ENCODE measurements around the gene RRP1B. TPM values are rescaled to one million over a fixed set of nuclear protein-coding genes. Genes with fewer than 3 reads are reported as not detected.

The RRP1B gene
- total RNA-seq, 1 experiment from 2014 or later, result 44.2 TPM

DNA sequence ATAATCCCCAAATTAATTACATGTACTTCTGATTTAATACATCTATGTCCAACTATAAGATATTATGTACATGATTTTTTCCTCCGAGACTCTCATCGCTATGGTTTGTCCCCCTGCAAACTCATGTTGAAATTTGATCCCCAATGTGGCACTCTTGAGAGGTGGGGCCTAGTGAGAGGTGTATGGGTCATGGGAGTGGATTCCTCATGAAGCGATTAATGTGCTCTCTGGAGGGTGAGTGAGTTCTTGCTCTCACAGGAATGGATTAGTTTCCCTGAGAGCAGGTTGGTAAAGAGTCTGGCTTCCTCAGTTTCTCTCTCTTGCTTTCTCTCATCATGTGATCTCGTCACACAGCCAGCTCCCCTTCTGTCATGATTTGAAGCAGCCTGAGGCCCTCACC lies 16.2 kb upstream of the RRP1B start:
- POLR2A ChIA-PET (ENCODE audit: unreplicated experiment), result no interaction called here
- H3K9me3 ChIP-seq (ENCODE audit: low read length), result no peaks in the 10 kb centered on the region
- intact Hi-C loops (cut with micrococcal nuclease), result loop anchor here (10.0 kb wide), 1 partner anchor 328 kb away; no protein-coding TSS in a partner anchor
- no peak overlapping the region for H3K9ac ChIP-seq (ENCODE audit: low read length)
- H3K79me2 ChIP-seq (ENCODE audit: low read length), result no peaks in the 10 kb centered on the region
- no peak overlapping the region for H3K4me2 ChIP-seq (ENCODE audit: low read length)
- no peak overlapping the region for H3K4me3 ChIP-seq (ENCODE audit: low read length)
- peaks cover 5% of the 10 kb centered on the region for H3F3A ChIP-seq (ENCODE audit: low read length, unreplicated experiment)
- no peaks in the 10 kb centered on the region for H3K9me2 ChIP-seq (replicated peaks; ENCODE audit: low read length)
- BruUV-seq (replicated peaks), result no TSS peak
- no peak overlapping the region for H2AFZ ChIP-seq (ENCODE audit: low read length)
- no peaks in the 10 kb centered on the region for H3K27me3 ChIP-seq (ENCODE audit: low read length)
- no peak overlapping the region for H3K27ac ChIP-seq (ENCODE audit: low read length)
- ATAC-seq (no peak), DNase-seq (no peak)
- H4K20me1 ChIP-seq (ENCODE audit: low read length), result no peaks in the 10 kb centered on the region
- CTCF ChIA-PET, result no interaction called here
- H3K36me3 ChIP-seq (ENCODE audit: low read depth, low read length), result no peaks in the 10 kb centered on the region
- no peak for TF ChIP-seq EZH2 (IDR thresholded peaks at IDR 0.05; ENCODE audit: low read length, unreplicated experiment)
- peaks cover 32% of the 10 kb centered on the region for H3K4me1 ChIP-seq (ENCODE audit: insufficient read depth, low read length)

DNA sequence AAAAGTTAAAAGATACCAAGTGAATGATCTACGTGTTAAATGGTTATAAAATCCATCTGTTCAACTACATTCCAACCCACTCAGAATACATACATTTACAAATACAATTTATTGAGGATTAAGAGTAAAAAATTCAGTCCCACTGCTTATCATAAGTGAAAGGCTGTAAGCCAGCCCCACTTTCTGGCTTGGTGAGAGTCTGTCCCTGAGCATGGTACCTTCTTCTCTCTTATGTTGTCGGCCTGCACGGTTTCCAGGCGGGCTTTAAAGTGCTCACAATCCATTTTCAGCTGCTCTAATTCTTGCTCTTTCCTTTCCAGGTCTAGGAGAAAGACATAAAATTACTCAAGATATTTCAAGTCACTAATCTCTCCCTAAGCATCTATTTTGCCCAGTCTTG lies 15.3 kb upstream of the RRP1B start:
- POLR2A ChIA-PET (ENCODE audit: unreplicated experiment), result no interaction called here
- Histone ChIP-seq H3K9ac (ENCODE audit: low read length) (peak overlapping the region; percentile 42), H3F3A (ENCODE audit: low read length, unreplicated experiment) (peaks cover 5% of the 10 kb centered on the region), H3K4me3 (ENCODE audit: low read length) (no peak overlapping the region), H3K9me2 (replicated peaks; ENCODE audit: low read length) (no peaks in the 10 kb centered on the region), H3K79me2 (ENCODE audit: low read length) (no peaks in the 10 kb centered on the region), H4K20me1 (ENCODE audit: low read length) (no peaks in the 10 kb centered on the region), H3K4me2 (ENCODE audit: low read length) (peak overlapping the region; percentile 73), H3K4me1 (ENCODE audit: insufficient read depth, low read length) (peaks cover 32% of the 10 kb centered on the region), H3K36me3 (ENCODE audit: low read depth, low read length) (no peaks in the 10 kb centered on the region), H3K27ac (ENCODE audit: low read length) (peak overlapping the region; percentile 68), H3K27me3 (ENCODE audit: low read length) (no peaks in the 10 kb centered on the region), H3K9me3 (ENCODE audit: low read length) (no peaks in the 10 kb centered on the region), H2AFZ (ENCODE audit: low read length) (peak overlapping the region; percentile 29)
- BruUV-seq (replicated peaks), result no TSS peak
- ATAC-seq (no peak), DNase-seq (no peak)
- CTCF ChIA-PET, result interaction anchor here (0.7 to 1.5 kb wide), 2 partner anchors 25 to 33 kb away, joined by 4 to 7 read pairs; no protein-coding TSS in a partner anchor
- TF ChIP-seq EZH2phosphoT487 (IDR thresholded peaks at IDR 0.05; ENCODE audit: borderline replicate concordance, low read length) (no peak), EZH2 (IDR thresholded peaks at IDR 0.05; ENCODE audit: low read length, unreplicated experiment) (no peak)
- TF ChIP-seq, protein P1, sequence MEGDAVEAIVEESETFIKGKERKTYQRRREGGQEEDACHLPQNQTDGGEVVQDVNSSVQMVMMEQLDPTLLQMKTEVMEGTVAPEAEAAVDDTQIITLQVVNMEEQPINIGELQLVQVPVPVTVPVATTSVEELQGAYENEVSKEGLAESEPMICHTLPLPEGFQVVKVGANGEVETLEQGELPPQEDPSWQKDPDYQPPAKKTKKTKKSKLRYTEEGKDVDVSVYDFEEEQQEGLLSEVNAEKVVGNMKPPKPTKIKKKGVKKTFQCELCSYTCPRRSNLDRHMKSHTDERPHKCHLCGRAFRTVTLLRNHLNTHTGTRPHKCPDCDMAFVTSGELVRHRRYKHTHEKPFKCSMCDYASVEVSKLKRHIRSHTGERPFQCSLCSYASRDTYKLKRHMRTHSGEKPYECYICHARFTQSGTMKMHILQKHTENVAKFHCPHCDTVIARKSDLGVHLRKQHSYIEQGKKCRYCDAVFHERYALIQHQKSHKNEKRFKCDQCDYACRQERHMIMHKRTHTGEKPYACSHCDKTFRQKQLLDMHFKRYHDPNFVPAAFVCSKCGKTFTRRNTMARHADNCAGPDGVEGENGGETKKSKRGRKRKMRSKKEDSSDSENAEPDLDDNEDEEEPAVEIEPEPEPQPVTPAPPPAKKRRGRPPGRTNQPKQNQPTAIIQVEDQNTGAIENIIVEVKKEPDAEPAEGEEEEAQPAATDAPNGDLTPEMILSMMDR (conservative IDR thresholded peaks at IDR 0.05; ENCODE audit: low read depth, low read length), result no peak
- intact Hi-C loops (cut with micrococcal nuclease), result loop anchor here (10.0 kb wide), 1 partner anchor 329 kb away; no protein-coding TSS in a partner anchor

DNA sequence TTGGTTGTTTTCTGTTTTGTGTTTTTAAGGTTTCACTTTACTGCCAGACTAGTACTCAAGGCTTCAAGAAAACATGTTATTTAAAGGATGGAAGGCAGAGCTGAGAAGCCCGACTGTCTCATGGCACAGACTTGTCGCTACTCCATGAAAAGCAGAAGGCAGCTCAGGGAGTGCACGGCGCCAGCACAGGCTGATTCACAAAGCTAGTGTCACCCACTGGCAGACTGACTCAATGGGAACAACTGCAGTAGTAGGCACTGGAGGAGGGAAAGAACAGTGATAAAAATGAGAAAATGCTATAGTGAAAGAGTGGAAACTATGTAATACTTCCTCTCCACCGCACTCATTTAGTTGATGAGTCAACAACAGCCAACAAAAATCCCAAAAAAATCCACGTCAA lies 14.8 kb upstream of the RRP1B start:
- intact Hi-C loops (cut with micrococcal nuclease), result loop anchor here (1.0 to 10.0 kb wide), 5 partner anchors 25 to 330 kb away; no protein-coding TSS in a partner anchor
- Histone ChIP-seq H3K4me1 (ENCODE audit: insufficient read depth, low read length) (peaks cover 31% of the 10 kb centered on the region), H3K79me2 (ENCODE audit: low read length) (no peaks in the 10 kb centered on the region), H3K9ac (ENCODE audit: low read length) (peak overlapping the region; percentile 42), H2AFZ (ENCODE audit: low read length) (peak overlapping the region; percentile 29), H3K27me3 (ENCODE audit: low read length) (no peaks in the 10 kb centered on the region), H3K27ac (ENCODE audit: low read length) (peak overlapping the region; percentile 68), H3K4me2 (ENCODE audit: low read length) (peak overlapping the region; percentile 73), H3K9me2 (replicated peaks; ENCODE audit: low read length) (no peaks in the 10 kb centered on the region), H3F3A (ENCODE audit: low read length, unreplicated experiment) (peaks cover 5% of the 10 kb centered on the region), H4K20me1 (ENCODE audit: low read length) (no peaks in the 10 kb centered on the region), H3K4me3 (ENCODE audit: low read length) (no peak overlapping the region), H3K9me3 (ENCODE audit: low read length) (no peaks in the 10 kb centered on the region), H3K36me3 (ENCODE audit: low read depth, low read length) (no peaks in the 10 kb centered on the region)
- TF ChIP-seq, protein P1 (conservative IDR thresholded peaks at IDR 0.05; ENCODE audit: low read depth, low read length), result peak; percentile 19; the same call in 1 of the 2 replicates
- no peak for TF ChIP-seq EZH2 (IDR thresholded peaks at IDR 0.05; ENCODE audit: low read length, unreplicated experiment)
- ATAC-seq (peak; percentile 75), DNase-seq (peak; percentile 65)
- CTCF ChIA-PET, result interaction anchor here (0.7 to 1.5 kb wide), 2 partner anchors 26 to 34 kb away, joined by 4 to 7 read pairs; no protein-coding TSS in a partner anchor
- POLR2A ChIA-PET (ENCODE audit: unreplicated experiment), result no interaction called here
- BruUV-seq (replicated peaks), result no TSS peak

Measured in PC-3 (cell line).